Subcutaneous adipose tissue (tissue), 4 donors: Measurements from ENCODE around the gene ATXN7L1. TPM values are rescaled to one million over a fixed set of nuclear protein-coding genes. Genes with fewer than 3 reads are reported as not detected.

Experiments used
- CTCF ChIP-seq: fragments of 450-650 bp; IDR thresholded peaks from one replicate; pipeline ENCODE4 v1.5.1; 2016; ENCODE audit warnings: low read depth, mild to moderate bottlenecking, control low read depth, antibody characterized with exemption, moderate library complexity
- total RNA-seq, 4 donors: library from RNA; depleted of rRNA; stranded (reverse); fragments of >200 nt; gene quantifications; one replicate each; pipeline ENCODE4 v1.1.0, GENCODE V29; 2016

The ATXN7L1 gene
- total RNA-seq, 4 donors from 2014 or later = 11.5 to 29.2 (median 13.3) TPM

- TF ChIP-seq CTCF = no peak
These were observed 116.5 kb downstream of the ATXN7L1 start for GRCh38 chr7:105759670-105760550.

GRCh38 chr7:105756367-105756766 lies 120.0 kb downstream of the ATXN7L1 start:
- TF ChIP-seq CTCF = no peak

- TF ChIP-seq CTCF = no peak
These were observed 123.6 kb downstream of the ATXN7L1 start for GRCh38 chr7:105752671-105753275.

GRCh38 chr7:105751054-105751453 lies 125.3 kb downstream of the ATXN7L1 start:
- no peak for TF ChIP-seq CTCF

GRCh38 chr7:105748701-105749100 lies 127.7 kb downstream of the ATXN7L1 start:
- TF ChIP-seq CTCF = no peak

GRCh38 chr7:105745681-105746330 lies 130.6 kb downstream of the ATXN7L1 start:
- TF ChIP-seq CTCF = no peak

GRCh38 chr7:105744258-105744657 lies 132.1 kb downstream of the ATXN7L1 start:
- no peak for TF ChIP-seq CTCF
